Mesothelial cell of epicardium (in vitro differentiated cells): ENCODE results near the gene SPRING1. TPM values are rescaled to one million over a fixed set of nuclear protein-coding genes. Genes with fewer than 3 reads are reported as not detected.

ENCODE experiments used
- DNase-seq, 2 experiments: peaks; one replicate each; pipeline ENCODE4 v3.0.0; 2021; ENCODE audit warnings: low spot score in 2 of 2; ENCODE audit not compliant: unreplicated experiment in 2 of 2
- H3K27ac Mint-ChIP-seq: 2 replicates; pipeline ENCODE4 v1.8.0; 2021; ENCODE audit warnings: mixed read lengths
- H3K27me3 Mint-ChIP-seq: 2 replicates; pipeline ENCODE4 v1.8.0; 2021; ENCODE audit warnings: low read depth, mixed read lengths
- H3K36me3 Mint-ChIP-seq: 2 replicates; pipeline ENCODE4 v1.8.0; 2021; ENCODE audit warnings: mixed read lengths
- H3K4me1 Mint-ChIP-seq: 2 replicates; pipeline ENCODE4 v1.8.0; 2021; ENCODE audit warnings: mixed read lengths
- H3K4me3 Mint-ChIP-seq: 2 replicates; pipeline ENCODE4 v1.8.0; 2021; ENCODE audit warnings: mild to moderate bottlenecking, moderate library complexity, mixed read lengths
- H3K9me3 Mint-ChIP-seq: 2 replicates; pipeline ENCODE4 v1.8.0; 2021; ENCODE audit warnings: mixed read lengths
- CTCF ChIP-seq: fragments of 200-600 bp; sonication (generic); IDR thresholded peaks from one replicate; pipeline ENCODE4 v1.5.0; 2021; ENCODE audit warnings: antibody characterized with exemption; ENCODE audit not compliant: unreplicated experiment
- total RNA-seq: library from RNA; stranded (reverse); gene quantifications from 3 replicates; pipeline ENCODE4 v1.2.1, GENCODE V29; 2021

Gene SPRING1
- total RNA-seq, 1 donor from 2014 or later: 34.3 TPM

GRCh38 chr12:116777245-116777644 lies 39.4 kb upstream of the SPRING1 start:
- TF ChIP-seq CTCF: no peak

GRCh38 chr12:116774020-116774419 lies 36.2 kb upstream of the SPRING1 start:
- peaks cover 8% of the 10 kb centered on the region for H3K9me3 Mint-ChIP-seq
- H3K36me3 Mint-ChIP-seq: peaks cover 13% of the 10 kb centered on the region
- no peak overlapping the region for H3K4me3 Mint-ChIP-seq
- no peaks in the 10 kb centered on the region for H3K27me3 Mint-ChIP-seq
- TF ChIP-seq CTCF: no peak
- no peak overlapping the region for H3K27ac Mint-ChIP-seq
- no peak for DNase-seq
- no peaks in the 10 kb centered on the region for H3K4me1 Mint-ChIP-seq

More at GRCh38 chr12:116777245-116777644, 39.4 kb upstream of the SPRING1 start:
- Mint-ChIP-seq H3K27ac (no peak overlapping the region), H3K4me1 (no peaks in the 10 kb centered on the region), H3K36me3 (peaks cover 18% of the 10 kb centered on the region), H3K27me3 (no peaks in the 10 kb centered on the region), H3K9me3 (peaks cover 8% of the 10 kb centered on the region), H3K4me3 (no peak overlapping the region)
- DNase-seq: no peak

- Mint-ChIP-seq H3K27ac (no peak overlapping the region), H3K4me1 (no peaks in the 10 kb centered on the region), H3K36me3 (peaks cover 13% of the 10 kb centered on the region), H3K9me3 (peaks cover 8% of the 10 kb centered on the region), H3K27me3 (no peaks in the 10 kb centered on the region), H3K4me3 (no peak overlapping the region)
- TF ChIP-seq CTCF: no peak
- DNase-seq: no peak
Measured at GRCh38 chr12:116773276-116773731, 35.4 kb upstream of the SPRING1 start.

- peaks cover 14% of the 10 kb centered on the region for H3K36me3 Mint-ChIP-seq
- no peak overlapping the region for H3K4me3 Mint-ChIP-seq
- no peaks in the 10 kb centered on the region for H3K4me1 Mint-ChIP-seq
- peaks cover 8% of the 10 kb centered on the region for H3K9me3 Mint-ChIP-seq
- DNase-seq: no peak
- no peak overlapping the region for H3K27ac Mint-ChIP-seq
- no peaks in the 10 kb centered on the region for H3K27me3 Mint-ChIP-seq
- no peak for TF ChIP-seq CTCF
Measured at GRCh38 chr12:116771651-116772050, 33.8 kb upstream of the SPRING1 start.

- no peaks in the 10 kb centered on the region for H3K27me3 Mint-ChIP-seq
- H3K9me3 Mint-ChIP-seq: no peaks in the 10 kb centered on the region
- H3K27ac Mint-ChIP-seq: no peak overlapping the region
- no peaks in the 10 kb centered on the region for H3K4me1 Mint-ChIP-seq
- H3K4me3 Mint-ChIP-seq: no peak overlapping the region
- TF ChIP-seq CTCF: no peak
- DNase-seq: no peak
- H3K36me3 Mint-ChIP-seq: peaks cover 11% of the 10 kb centered on the region
Measured at GRCh38 chr12:116766746-116767145, 28.9 kb upstream of the SPRING1 start.

GRCh38 chr12:116766285-116766684 lies 28.4 kb upstream of the SPRING1 start:
- DNase-seq: no peak
- H3K27me3 Mint-ChIP-seq: no peaks in the 10 kb centered on the region
- H3K36me3 Mint-ChIP-seq: peaks cover 11% of the 10 kb centered on the region
- no peak overlapping the region for H3K4me3 Mint-ChIP-seq
- H3K4me1 Mint-ChIP-seq: no peaks in the 10 kb centered on the region
- TF ChIP-seq CTCF: no peak
- no peaks in the 10 kb centered on the region for H3K9me3 Mint-ChIP-seq
- no peak overlapping the region for H3K27ac Mint-ChIP-seq
